Gastroesophageal sphincter (tissue), 3 donors: ENCODE data around the gene IFNGR1.

ENCODE experiments used
- CTCF ChIP-seq, 4 experiments: fragments of 200-600 bp in 2 of 4; fragments of 450-650 bp in 2 of 4; sonication (generic) in 1 of 4; IDR thresholded peaks; one replicate each; pipeline ENCODE4 v1.5.1; 2017 to 2019; ENCODE audit warnings: antibody characterized with exemption in 4 of 4, mild to moderate bottlenecking in 2 of 4, moderate library complexity in 2 of 4
- POLR2A ChIP-seq, 2 donors: fragments of 450-650 bp; IDR thresholded peaks; one replicate each; pipeline ENCODE4 v1.6.1; 2017; ENCODE audit warnings: antibody characterized with exemption in 2 of 2, mild to moderate bottlenecking in 2 of 2, moderate library complexity in 1 of 2

GRCh38 chr6:137216875-137217553, 2.2 kb downstream of the IFNGR1 start:
- no peak for TF ChIP-seq CTCF (IDR thresholded peaks at IDR 0.05)
- no peak for TF ChIP-seq POLR2A (IDR thresholded peaks at IDR 0.05)
